Renal cortex interstitium (tissue), 11 donors: ENCODE results near the gene SIK3. TPM values are rescaled to one million over a fixed set of nuclear protein-coding genes. Genes with fewer than 3 reads are reported as not detected.
"Not testable (repeated sequence)": the region's sequence is repeated elsewhere in the genome, so short reads cannot be mapped to it uniquely, and the experiment has no call there.

Experiments
- DNase-seq, 11 donors: peaks; one replicate each; pipeline ENCODE4 v3.0.0-alpha.2; 2013; ENCODE audit warnings: low read depth in 9 of 11, low spot score in 4 of 11; ENCODE audit errors: extremely low read depth in 1 of 11
- polyA plus RNA-seq, 3 donors: library from polyadenylated mRNA; unstranded; fragments of 120-200 nt; gene quantifications; one replicate each; pipeline ENCODE4 v1.2.1, GENCODE V29; 2013; ENCODE audit not compliant: insufficient read length in 3 of 3

SIK3 gene
- polyA plus RNA-seq, 3 donors = 34.7 to 48.6 (median 36.1) TPM

- DNase-seq = no peak
These were observed 22.9 kb upstream of the SIK3 start for GRCh38 chr11:117121176-117121575.

GRCh38 chr11:117117681-117118080, 19.5 kb upstream of the SIK3 start:
- DNase-seq = no peak

DNA sequence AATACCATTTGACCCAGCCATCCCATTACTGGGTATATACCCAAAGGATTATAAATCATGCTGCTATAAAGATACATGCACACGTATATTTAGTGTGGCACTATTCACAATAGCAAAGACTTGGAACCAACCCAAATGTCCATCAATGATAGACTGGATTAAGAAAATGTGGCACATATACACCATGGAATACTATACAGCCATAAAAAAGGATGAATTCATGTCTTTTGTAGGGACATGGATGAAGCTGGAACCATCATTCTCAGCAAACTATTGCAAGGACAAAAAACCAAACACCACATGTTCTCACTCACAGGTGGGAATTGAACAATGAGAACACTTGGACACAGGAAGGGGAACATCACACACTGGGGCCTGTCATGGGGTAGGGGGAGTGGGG, 14.7 kb upstream of the SIK3 start:
- not testable (repeated sequence) for DNase-seq

DNA sequence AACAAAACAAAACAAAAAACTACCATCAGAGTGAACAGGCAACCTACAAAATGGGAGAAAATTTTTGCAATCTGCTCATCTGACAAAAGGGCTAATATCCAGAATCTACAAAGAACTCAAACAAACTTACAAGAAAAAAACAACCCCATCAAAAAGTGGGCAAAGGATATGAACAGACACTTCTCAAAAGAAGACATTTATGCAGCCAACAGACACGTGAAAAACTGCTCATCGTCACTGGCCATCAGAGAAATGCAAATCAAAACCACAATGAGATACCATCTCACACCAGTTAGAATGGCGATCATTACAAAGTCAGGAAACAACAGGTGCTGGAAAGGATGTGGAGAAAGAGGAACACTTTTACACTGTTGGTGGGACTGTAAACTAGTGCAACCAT, 14.3 kb upstream of the SIK3 start:
- not testable (repeated sequence) for DNase-seq

DNA sequence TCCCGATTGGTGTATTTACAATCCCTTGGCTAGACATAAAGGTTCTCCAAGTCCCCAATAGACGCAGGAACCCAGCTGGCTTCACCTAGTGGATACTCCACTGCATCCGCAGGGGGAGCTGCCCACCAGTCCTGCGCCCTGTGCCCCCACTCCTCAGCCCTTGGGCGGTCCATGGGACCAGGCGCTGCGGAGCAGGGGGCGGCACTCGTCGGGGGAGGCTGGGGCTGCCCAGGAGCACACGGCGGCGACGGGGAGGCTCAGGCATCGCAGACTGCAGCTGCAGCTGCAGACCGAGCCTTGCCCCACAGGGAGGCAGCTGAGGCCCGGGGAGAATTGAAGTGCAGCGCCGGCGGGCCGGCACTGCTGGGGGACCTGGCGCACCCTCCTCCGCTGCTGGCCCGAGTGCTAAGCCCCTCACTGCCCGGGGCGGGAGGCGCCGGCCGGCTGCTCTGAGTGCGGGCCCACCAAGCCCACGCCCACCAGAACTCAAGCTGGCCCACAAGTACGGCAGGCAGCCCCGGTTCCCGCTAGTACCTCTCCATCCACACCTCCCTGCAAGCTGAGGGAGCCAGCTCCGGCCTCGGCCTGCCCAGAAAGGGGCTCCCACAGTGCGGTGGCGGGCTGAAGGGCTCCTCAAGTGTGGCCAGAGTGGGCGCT, 12.2 kb upstream of the SIK3 start:
- DNase-seq = no peak

GRCh38 chr11:117107701-117108590, 9.7 kb upstream of the SIK3 start:
- DNase-seq = no peak

- DNase-seq = no peak
These were observed 2.3 kb upstream of the SIK3 start for GRCh38 chr11:117100556-117100955.

- no peak for DNase-seq
These were observed 1.5 kb upstream of the SIK3 start for GRCh38 chr11:117099696-117100095.

- DNase-seq = peak in 2 of 11 donors; percentile 33 to 40
These were observed 599 bp downstream of the SIK3 start for GRCh38 chr11:117097389-117098268.

- DNase-seq = no peak
These were observed 1.2 kb downstream of the SIK3 start for GRCh38 chr11:117097014-117097388.

DNA sequence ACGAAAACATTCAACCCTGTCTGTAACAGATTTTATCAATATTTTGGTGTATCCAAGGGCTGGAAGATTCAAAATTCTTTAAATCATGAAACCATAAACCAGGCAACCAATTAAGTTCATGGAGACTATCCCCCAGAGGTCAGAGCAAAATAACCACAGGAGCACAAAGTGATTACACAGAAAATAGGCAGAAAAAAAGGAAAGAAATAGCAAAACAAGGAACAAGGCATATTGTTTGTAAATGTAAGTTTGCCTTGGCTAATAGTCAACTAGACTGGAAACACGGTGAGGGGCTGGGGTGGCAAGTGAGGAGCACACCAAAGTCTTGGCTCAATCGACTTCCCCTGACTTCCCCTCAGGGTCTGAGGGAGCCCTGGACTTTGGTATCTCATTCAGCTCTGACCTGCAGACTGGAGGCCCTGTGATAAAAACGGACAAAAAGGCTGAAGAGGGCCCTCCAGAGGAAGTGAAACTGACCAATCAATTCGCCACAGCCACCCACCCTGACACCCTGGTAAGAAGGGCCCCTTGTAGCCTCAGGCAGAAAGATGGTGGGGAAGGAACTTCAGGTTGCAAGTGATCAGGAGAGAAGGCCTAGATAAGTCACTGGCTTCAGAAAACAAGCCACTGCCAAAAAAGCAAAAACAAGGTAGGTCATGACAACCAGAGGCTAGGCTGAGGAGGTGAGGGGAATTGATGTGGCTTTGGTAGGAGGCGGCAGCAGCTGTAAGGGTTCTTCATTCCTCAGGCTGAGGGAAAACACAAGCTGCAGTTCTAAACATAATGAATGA, 1.8 kb downstream of the SIK3 start:
- no peak for DNase-seq

DNA sequence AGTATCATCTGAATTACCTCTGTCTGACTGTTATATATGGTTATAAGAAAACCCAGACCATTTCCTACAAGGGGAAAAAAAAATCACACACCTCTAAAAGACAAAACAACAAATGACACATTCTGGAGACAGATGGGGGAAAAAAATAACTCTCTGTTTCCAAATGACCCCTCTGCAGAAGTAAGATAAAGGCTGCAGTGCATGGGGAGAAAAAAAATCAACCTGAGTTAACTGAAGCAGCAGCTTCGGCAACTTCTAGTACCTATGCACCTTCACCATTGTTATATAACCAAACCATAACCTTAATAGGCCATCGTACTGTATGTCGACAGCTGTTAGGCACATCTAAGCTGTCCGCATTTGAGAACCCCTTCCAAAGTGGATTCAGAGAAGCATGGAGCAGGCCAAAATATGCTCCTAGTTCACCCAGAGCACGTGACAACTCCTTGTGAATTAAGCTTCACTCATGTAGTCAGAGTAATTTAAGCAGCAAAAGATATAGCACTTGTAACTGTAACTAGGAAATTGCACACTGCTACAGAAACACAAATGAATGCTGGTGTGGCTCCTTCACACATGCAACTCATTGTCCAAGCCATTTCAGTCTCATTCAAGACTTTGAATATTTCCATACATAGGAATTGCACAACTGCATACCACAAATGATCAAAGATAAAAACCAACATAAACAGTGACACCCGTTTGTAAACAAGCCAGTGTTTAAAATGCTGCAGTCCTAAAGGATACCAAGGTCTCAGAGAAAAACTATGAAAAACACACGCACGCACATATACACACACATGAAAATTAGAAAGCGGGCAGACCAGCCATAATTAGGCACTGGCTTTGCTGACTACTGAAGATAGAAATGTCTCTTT, 2.7 kb downstream of the SIK3 start:
- DNase-seq = no peak

- no peak for DNase-seq
These were observed 3.5 kb downstream of the SIK3 start for GRCh38 chr11:117094776-117095175.

GRCh38 chr11:117092951-117093590, 5.2 kb downstream of the SIK3 start:
- DNase-seq = no peak

DNA sequence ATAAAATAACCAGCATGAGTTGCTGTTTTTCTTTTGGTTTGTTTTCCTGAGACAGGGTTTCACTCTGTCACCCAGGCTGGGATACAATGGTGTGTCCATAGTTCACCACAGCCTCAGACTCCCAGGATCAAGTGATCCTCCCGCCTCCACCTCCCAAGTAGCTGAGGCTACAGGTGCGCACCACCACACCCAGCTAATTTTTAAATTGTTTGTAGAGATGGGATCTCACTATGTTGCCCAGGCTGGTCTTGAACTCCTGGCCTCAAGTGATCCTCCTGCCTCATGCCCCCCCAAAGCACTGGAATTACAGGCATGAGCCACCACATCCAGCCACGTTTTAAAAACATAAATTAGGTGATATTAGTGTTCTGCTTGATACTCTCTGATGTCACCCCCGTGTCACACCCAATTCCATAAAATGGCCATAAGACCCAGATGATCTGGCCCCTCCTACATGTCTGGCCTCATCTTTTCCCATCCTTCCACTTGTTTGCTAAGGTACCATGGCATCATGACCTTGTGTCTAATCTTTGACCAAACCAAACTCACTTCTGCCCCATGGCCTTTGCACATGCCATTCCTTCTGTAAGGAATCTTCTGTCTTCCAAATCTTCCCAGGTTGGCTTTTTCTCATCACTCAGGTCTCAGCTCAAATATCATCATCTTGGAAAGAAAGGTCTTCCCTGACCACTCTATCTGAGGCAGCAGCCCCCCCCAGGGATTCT, 6.3 kb downstream of the SIK3 start:
- DNase-seq = no peak

DNA sequence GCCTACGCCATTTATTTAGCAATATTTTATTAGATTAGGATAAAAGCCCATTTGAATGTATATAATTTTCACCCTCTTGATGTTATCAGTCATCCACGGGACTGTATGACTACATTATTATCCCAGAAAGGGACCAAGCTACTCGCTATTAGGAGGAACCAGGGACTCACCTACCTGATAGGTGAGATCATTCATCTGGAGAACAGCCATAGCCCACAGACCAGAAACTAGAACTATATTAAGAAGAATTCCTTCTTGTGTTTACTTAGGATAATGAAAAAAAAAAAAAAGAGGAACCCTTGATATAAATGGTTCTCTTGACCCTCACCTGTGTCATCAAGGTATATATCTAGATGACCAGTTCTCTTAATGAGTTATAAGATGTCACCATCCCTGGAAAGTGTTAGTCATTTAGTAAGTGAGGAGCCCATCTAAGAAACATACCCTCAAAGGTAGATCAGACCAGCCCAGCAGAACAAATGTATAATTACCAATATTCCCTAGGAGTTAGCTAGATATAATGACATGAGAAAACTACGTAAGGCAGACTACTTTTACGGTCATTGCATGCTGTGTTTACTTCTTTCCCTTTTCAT, 8.0 kb downstream of the SIK3 start:
- no peak for DNase-seq
